GM21737 (cell line): ENCODE measurements around the gene USP13.
"Not testable (repeated sequence)": the region's sequence is repeated elsewhere in the genome, so short reads cannot be mapped to it uniquely, and the experiment has no call there.

ENCODE experiments used
- ATAC-seq: cut with Tn5 transposase; IDR thresholded peaks from one replicate; pipeline ENCODE4 v1.9.1; 2021; ENCODE audit warnings: mild to moderate bottlenecking, moderate library complexity; ENCODE audit not compliant: unreplicated experiment

The USP13 gene

DNA sequence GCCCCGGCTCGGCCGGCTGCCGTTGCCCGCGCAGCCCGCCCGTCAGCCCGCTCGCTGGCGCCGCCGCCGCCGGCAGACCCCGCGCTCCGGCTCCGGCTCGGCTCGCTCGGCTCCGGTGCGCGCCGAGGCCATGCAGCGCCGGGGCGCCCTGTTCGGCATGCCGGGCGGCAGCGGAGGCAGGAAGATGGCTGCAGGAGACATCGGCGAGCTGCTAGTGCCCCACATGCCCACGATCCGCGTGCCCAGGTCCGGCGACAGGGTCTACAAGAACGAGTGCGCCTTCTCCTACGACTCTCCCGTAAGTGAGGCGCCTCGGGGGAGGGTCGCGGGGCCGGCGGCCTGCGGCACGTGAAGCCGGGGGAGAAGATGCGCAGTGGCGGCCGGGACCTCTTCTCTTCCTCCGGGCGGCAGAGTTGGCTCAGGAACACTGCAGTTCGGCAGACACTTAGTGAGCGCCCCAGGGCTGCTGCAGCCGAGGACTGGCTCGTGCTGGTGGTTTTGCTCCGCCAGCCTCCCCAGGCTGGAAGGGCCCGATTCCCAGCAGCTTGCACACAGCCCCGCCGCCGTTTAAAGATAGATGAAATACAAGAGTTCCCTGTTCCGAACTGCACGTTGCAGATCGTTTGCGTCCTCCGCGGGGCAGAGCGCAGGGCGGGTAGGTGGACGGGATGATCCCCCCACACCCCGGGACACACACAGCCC is 407 bp downstream of the USP13 start:
- peak; percentile 56 for ATAC-seq

DNA sequence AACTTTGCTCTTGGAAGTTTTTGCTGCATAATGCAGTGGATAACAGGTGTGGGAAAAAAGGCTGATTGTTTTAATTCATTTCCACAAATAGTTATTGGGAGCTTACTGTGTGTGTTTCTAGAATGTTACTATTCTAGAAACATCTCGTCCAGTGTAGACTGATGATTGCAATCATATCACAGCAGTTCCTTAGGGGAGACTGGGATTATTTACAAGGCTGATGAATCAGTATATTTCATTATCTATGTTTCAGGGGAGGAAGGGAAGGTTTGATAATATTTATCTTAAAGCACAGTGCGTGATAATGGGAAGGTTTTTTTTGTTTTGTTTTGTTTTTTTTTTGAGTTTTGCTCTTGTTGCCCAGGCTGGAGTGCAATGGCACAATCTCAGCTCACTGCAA is 2.4 kb downstream of the USP13 start:
- no peak for ATAC-seq

DNA sequence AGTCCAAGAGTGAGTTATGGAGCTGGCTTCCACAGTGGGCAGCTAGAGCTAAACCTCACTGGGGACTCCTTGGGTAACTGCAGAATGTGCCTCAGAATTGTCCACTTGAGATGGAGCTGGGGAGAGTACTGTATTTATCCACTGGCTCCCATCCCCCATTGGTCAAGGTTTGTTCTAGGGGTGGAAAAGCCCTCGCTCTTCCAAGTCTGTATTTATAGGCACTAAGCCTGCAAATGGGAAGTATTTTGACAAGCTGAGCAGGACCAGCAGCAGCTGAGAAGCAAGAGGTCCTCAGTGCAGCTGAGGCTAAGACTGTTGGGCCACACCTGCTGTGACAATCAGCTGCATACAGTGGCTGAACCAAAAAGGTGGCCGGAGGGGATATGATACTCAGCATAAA is 5.8 kb downstream of the USP13 start:
- no peak for ATAC-seq

DNA sequence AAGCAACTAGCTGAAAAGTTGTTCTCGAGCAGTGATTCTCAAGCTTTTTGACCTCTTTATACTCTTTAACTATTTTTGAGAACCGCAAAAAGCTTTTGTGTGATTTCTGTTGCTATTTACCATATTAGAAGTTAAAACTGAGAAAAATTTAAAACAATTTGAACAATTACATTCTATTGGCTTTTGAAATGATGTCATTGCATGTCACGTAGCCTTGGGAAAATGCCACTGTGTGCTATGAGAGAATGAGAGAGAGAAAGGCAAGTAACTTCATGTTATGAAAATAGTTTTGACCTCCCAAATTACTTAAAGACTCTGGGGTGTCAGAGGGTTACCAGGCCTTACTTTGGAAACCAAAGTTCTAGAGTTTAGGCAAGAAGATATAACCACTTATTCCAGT is 8.0 kb downstream of the USP13 start:
- ATAC-seq = no peak

DNA sequence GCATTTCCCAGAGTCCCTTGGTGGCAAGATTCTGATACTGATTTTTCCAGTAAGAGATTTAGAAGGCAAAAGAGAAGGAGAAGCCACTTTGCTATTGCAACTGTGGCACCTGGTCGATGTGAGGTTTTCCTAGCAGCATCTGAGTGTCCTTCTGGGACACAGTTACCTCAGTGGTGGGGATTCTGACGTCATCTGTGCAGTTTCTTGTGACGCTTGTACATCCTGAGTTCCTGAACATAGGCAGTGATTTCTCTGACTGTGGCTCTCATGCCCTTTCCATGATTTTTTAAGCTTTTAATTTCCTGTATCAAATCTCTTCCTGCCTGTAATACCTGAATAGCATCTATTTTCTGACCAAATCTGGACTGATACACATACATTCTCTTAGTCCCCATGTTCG is 8.9 kb downstream of the USP13 start:
- ATAC-seq = no peak

DNA sequence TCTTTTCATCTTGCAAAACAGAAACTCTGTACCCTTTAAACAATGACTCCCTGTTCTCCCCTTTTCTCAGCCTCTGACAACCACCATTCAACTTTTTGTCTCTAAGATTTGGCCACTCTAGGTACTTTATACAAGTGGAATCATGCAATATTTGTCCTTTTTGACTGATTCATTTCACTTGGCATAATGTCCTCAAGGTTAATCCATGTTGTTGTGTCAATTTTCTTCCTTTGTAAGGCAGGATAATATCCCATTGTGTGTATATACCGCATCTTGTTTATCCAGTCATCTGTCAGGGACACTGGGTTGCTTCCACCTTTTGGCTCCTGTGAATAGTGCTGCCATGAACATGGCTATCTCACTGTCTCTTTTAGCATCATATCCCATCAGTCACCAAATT is 10.3 kb downstream of the USP13 start:
- no peak for ATAC-seq

DNA sequence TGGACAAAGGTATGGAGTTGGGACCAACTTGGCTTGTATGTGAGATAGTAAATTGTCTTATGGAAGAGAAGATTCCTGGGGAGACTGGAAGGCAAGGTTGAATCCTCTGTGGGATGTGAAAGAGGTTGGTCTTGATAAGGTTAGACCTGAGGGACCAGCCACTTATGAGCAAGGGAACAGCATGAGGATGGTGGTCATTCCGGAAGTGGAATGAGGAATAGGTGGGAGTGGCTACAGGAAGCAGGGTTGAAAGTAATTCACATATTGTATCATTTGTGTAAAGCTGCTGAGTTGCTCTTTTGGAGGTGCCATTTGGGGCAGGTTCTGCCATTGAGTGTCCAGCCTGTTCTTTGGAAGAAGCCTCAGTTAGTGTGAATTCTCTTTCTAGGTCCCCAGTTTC is 13.2 kb downstream of the USP13 start:
- ATAC-seq = no peak

DNA sequence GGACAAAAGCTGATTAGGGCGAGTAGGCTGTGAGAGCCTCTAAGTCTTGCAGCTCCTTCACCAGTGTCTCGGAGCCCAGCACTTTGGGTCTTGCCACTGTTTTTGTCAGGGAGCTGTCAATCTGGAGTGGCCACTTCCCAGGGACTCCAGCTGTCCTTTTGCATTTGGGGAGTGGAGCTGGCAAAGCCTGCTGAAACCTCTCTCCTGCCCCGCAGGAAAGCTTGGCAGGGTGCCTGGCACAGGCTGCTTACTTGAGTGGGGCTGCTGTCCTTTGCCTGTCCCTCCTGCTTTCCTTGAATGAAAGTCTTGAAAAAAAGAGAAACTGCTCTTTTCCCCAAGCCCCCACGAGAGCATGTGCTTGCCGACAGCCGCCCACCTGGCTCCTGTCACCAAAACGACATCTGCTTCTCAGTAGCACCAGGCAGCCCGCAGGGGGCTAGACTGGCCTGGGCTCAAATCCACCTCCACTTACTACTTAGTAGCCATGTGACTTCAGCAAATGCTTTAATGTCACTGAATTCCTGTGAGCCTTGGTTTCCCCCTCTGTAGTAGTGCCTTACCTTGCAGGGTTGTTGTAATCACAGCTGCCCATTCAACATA is 13.7 kb downstream of the USP13 start:
- no peak for ATAC-seq

DNA sequence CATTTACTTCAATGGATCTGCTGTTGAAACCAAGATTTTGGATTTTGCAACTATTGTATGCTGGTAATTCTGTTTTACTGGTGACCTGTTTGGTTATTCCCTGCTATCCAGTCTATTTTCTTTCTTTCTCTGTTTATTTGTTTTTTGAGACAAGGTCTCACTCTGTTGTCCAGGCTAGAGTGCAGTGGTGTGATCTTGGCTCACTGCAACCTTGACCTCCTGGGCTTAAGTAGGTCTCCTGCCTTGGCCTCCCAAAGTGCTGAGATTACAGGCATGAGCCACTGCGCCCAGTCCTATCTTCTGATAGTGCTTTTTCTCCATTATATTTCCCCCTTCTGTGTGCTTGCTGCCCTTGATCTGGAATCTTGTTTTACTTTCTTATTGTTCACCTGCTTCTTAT is 15.6 kb downstream of the USP13 start:
- ATAC-seq = no peak

DNA sequence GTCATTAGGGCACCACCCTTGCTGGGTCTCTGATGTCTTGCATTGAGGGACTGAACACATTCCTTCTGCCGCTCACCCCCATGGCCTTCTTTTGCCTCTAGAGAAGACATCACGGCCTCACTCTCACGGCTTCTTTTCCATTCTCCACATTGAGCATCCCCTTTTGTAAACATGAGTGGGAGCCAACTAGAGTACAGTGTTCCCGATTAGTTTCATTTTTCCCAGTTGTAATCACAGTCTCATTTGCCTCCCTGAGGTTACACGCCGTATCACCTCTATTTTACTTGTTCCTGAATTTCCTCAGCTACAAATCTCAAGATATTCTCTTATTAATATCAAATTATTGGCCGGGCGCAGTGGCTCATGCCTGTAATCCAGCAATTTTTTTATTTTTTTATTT is 17.5 kb downstream of the USP13 start:
- ATAC-seq = no peak

DNA sequence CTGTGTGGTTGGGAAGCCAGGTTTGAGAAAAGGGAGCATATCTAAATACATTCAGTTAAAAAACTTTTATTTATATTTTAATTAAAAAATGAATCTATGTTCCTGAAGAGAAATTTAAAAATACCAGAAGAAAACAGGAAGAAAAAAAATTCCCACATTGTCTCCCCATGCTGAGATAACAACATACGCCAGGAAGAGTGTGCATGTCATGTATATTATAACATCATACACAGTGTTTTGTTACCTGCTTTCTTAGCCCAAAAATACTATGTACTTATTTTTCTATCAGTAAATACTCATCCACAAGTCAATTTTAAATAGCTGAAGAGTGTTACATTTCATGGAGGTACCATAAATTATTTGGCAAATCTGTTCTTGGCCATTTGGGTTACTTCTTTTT is 18.5 kb downstream of the USP13 start:
- no peak for ATAC-seq

DNA sequence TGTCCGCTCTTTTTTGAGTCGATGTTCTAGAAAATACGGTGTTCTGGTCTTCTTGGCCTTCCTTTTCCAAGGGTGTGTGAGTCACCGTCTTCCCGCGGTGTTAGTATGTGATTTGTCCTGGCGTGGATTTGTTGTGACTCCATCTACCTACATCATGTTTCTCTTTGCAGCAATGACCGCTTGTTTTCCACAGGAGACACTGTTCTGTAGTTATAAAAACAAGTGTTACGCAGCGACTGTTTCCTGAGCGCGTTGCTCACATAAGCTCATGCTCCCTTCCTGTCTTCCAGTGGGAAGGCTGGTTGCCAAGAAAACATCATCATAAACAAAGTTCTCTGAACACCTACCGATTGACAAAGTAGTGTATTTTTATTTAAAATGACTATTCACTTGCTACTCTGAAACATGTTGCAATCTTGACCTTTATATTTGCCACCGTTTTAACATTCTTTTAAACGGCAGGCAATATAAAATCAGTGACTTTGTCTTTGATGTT is 19.0 kb downstream of the USP13 start:
- no peak for ATAC-seq

DNA sequence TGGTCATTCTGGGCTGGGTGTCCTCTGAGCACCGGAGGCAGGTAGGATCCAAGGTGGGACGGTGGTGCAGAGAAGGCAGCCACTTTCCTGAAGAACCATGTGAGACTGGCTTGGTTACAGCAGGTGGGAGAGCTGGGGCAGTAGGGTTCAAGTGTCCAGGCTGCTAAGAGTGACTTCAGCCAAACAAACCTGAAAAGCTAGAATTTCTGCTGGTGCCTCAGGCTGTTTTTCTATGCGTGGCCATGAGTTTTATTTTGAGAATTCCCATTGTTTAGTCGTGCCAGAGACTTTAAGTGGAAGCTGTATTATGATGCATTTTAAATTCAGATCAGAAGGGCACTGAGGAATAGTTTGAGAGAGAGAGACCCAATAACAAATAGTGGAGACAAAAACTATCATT is 20.1 kb downstream of the USP13 start:
- no peak for ATAC-seq

DNA sequence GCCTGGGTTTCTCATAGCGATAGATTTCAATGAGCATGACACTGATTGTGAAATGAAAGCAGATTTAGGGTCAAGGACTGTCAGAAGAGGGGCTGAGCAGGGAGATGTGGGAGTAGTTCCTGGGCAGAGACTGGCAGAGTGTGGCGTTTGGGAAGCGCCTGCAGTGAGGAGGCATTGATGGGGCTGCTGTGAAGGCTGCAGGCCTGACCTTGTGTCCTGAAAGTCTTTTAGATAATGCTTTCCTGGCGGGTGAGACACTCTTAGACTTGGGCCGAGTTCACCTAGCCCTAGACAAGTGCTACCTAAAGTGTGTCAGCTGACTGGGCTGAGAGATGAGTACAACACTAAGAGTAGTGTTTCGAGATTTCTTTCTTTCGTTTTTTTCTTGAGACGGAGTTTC is 20.7 kb downstream of the USP13 start:
- no peak for ATAC-seq

DNA sequence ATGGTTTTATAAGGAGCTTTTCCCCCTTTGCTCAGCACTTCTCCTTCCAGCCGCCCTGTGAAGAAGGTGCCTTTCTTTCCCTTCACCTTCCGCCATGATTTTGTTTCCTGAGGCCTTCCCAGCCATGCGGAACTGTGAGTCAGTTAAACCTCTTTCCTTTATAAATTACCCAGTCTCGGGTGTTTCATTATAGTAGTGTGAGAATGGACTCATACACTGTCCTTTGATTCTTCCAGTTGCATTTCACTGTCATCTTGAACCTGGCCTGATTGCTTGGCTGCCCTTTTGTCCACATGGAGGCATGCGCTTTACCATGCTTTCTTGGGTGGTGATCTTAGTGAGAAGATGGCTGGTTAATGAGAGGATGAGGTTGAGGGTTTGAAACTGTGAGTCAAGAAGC is 23.2 kb downstream of the USP13 start:
- ATAC-seq = no peak

DNA sequence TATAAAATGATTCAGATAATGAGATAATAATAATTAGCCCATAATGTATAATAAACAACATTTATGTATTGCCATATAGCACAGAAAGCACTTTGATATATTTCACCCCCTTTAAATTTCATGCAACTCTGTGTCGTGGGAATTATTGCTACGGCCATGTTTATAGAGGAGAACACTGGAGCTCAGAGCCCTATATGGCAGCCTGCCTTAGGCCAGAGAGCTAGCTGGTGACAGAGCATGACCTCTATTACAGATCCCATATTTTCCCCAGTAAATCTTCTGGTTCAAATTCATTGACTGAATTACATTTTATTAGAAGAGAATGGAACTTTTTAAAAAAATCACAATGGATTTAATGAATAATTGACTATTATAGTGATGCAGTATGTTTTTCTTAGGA is 25.0 kb downstream of the USP13 start:
- no peak for ATAC-seq

DNA sequence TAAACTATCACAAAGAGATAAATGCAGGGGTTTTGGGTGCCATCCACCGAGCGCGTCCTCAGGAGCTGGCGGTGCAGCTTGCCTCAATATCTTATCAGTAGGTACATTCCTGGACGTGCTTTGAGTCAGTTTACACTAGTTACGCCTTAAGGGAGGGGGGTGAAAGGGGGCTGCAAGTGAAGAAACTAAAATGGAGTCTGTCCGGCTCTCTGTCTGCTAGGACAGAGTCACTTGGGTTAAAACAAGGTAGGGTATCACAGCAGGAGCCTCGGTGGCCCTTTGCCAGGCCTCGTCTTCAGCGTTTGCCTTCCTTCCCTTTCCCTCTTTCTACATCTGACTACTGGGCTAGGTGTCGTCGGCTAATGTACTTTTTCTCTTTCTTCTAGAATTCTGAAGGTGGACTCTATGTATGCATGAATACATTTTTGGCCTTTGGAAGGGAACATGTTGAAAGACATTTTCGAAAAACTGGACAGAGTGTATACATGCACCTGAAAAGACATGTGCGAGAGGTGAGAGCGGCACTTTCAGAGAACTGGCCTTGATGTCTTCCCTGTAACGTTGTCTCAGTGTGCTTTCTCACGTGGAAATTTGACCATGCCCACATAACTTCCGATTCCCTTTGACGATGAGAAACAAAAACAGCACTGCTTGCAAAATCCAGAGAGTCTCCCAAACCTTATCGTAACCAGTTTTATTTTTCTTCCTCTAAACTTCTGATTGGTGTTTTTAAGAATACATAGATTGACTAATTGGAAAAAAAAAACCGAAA is 28.8 kb downstream of the USP13 start:
- no peak for ATAC-seq

DNA sequence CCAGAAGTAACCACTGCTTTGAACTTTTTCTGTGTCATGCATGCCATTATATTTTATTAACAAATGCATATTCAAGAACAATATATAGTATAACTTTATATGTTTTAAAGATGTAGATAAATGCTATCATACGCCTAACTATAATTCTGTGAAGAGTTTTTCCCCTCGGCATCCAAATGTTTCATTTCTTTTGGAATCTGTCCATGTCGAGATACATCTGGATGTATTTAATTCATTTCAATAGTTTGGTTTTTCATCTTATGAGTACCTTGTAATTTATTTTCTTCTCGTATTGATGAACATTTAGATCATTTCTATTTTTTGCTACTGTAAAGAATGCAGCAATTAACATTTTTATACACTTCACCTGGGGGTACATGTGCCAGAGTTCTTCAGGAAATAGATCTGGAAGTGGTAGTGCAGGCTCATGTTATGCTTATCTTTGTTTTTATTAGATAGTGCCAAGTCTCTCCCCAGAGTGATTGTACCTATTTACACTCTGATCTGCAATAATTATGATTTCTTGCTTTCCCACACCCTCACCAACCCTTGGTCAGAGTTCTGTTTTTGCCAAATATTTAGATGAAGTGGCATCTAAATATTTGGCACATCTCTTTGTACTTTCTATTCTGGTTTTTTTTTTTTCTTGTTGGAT is 29.7 kb downstream of the USP13 start:
- ATAC-seq = no peak

DNA sequence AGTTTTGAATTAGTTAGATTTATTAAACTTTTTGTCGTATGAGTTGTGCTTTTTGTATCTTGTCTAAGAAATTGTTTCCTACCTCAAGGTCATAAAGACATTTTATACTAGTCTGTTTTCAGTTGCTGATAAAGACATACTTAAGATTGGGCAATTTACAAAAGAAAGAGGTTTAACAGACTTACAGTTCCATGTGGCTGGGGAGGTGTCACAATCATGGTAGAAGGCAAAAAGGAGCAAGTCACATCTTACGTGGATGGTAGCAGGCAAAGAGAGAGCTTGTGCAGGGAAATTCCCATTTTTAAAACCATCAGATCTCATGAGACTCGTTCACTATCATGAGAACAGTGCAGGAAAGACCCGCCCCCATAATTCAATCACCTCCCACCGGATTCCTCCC is 30.4 kb downstream of the USP13 start:
- ATAC-seq = not testable (repeated sequence)

DNA sequence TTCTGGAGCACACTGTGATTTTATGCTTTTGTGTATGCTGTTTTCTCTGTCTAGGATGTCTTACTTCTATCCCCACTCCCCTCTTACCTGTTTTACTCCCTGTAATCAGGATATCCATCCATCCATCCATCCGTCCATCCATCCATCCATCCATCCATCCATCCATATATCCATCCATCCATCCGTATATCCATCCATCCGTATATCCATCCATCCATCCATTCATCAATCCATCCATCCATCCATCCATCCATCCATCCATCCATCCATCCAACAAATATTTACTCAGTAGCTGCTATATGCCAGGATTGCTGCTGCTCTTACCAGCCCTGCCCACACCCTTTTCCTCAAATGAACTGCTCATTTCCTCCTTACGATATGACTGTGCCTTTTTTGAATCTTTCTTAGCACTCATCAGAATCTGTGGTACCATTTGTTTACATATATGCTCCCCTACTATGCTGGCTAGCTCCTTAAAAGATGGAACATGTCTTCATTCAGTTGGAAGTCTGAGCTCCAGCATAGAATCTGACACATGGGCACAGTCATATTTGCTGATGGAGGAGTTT is 35.2 kb downstream of the USP13 start:
- ATAC-seq = no peak

DNA sequence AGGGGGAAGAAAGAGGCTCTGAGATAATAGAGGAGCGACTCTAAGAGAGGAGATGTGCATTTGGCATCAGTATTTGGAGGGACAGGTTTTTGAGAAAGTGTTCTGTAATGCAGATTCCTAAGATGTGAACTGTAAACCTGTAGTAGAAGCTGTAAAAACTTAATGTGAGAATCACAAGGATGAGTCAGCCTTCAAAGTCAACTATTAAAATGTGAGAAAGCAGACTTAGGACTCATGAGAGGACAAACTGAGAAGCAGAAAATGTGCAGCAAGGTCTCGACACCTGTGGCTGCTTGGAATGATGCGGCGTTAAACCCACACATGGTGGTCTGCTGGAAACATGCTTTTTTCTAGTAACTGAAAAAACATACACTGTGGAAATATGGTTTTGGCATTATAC is 36.0 kb downstream of the USP13 start:
- ATAC-seq = no peak
